ENCODE measurements around the gene IKZF3. TPM values are rescaled to one million over a fixed set of nuclear protein-coding genes. Genes with fewer than 3 reads are reported as not detected.
A peak's percentile ranks its signal among the peaks of the same experiment; 100 is the strongest.
"Not testable (repeated sequence)": the region's sequence is repeated elsewhere in the genome, so short reads cannot be mapped to it uniquely, and the experiment has no call there.

IKZF3 gene
- total RNA-seq, 1 donor from 2014 or later: 8.2 TPM

DNA sequence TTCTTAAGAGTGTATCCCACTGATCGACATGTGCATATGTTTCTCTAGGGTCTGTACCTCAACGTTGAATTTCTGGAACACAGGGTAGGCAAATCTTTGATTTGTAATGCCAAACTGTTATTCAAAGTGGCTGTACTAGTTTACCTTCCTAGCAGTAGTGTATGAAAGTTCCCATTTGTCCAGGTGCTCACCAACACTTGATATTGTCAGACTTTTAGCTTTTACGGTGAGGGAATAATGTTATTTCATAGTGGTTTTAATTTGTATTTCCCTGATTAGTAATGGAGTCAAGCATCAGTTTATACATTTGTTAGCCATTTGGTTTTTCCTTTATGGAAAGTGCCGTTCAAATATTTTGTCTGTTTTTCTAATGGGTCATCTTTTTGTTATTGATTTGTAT lies 34.0 kb upstream of the IKZF3 start:
- Histone ChIP-seq H3K4me3 (no peak overlapping the region), H3K4me1 (no peaks in the 10 kb centered on the region), H3K27me3 (no peaks in the 10 kb centered on the region), H3K9me3 (no peaks in the 10 kb centered on the region), H3K36me3 (no peaks in the 10 kb centered on the region), H3K27ac (no peak overlapping the region)
- DNase-seq: no peak
- ATAC-seq: no peak
- TF ChIP-seq, protein P1, sequence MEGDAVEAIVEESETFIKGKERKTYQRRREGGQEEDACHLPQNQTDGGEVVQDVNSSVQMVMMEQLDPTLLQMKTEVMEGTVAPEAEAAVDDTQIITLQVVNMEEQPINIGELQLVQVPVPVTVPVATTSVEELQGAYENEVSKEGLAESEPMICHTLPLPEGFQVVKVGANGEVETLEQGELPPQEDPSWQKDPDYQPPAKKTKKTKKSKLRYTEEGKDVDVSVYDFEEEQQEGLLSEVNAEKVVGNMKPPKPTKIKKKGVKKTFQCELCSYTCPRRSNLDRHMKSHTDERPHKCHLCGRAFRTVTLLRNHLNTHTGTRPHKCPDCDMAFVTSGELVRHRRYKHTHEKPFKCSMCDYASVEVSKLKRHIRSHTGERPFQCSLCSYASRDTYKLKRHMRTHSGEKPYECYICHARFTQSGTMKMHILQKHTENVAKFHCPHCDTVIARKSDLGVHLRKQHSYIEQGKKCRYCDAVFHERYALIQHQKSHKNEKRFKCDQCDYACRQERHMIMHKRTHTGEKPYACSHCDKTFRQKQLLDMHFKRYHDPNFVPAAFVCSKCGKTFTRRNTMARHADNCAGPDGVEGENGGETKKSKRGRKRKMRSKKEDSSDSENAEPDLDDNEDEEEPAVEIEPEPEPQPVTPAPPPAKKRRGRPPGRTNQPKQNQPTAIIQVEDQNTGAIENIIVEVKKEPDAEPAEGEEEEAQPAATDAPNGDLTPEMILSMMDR (IDR thresholded peaks at IDR 0.05): no peak
- intact Hi-C loops (cut with DNase I): no loop called here

DNA sequence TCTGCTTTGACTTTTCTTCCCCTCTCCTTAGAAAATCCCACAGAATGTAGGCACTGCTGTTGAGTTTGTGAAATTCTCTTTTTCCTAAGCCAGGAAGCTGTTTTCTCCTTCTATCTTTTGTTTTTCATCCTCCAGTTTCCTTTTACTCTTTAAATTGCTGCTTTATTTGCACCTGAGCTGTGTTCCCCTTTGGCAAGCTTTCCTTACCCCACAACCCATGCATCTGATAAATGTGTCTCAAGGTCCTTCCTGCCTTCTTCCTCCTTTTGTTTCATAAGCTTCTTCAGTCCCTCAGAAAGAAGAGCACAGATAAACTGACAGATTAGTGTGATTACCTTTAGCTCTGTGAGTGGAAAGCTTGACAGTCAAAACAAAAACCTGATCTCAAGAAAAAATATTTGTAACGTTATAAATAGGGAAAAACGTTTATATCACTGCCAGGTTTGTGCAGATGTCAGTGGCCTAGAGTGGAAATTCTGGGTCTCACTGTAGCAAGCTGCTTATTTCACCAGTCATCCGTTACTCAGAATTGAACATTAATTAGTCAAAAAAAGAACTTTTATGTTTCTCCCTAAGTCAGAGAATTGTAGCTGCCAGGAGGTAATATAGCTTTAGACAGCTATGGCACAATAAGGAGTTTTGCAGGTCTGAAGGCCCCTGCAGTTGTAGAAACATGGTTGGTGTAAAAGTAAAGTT lies 30.7 kb upstream of the IKZF3 start:
- H3K27ac ChIP-seq: no peak overlapping the region
- no peaks in the 10 kb centered on the region for H3K36me3 ChIP-seq
- ATAC-seq: no peak
- TF ChIP-seq, protein P1 (IDR thresholded peaks at IDR 0.05): no peak
- H3K9me3 ChIP-seq: no peaks in the 10 kb centered on the region
- H3K4me1 ChIP-seq: no peaks in the 10 kb centered on the region
- H3K27me3 ChIP-seq: peaks cover 5% of the 10 kb centered on the region
- intact Hi-C loops (cut with DNase I): no loop called here
- DNase-seq: no peak
- H3K4me3 ChIP-seq: no peak overlapping the region

DNA sequence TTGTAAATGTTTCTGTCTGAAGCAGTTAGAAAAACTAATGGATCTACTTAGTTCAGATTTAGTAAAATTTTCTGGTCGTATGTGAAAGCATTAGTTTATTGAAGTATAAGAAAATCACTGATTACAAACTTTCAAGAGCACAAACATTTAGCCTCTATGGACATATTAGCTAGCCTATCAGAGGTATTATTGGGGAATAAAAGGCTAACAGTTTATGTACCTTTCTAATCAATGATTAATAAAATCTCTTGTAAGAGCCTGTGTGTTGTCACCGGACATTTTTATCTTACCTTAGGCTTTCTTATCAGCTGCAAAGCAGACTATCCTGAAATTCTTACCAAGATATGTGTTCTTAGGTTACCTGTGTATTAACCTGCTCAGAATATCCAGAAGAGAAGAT lies 25.1 kb upstream of the IKZF3 start:
- Histone ChIP-seq H3K4me3 (no peak overlapping the region), H3K9me3 (no peaks in the 10 kb centered on the region), H3K27me3 (peaks cover 11% of the 10 kb centered on the region), H3K4me1 (no peaks in the 10 kb centered on the region), H3K27ac (no peak overlapping the region), H3K36me3 (no peaks in the 10 kb centered on the region)
- TF ChIP-seq, protein P1 (IDR thresholded peaks at IDR 0.05): no peak
- no peak for ATAC-seq
- no peak for DNase-seq
- intact Hi-C loops (cut with DNase I): no loop called here

DNA sequence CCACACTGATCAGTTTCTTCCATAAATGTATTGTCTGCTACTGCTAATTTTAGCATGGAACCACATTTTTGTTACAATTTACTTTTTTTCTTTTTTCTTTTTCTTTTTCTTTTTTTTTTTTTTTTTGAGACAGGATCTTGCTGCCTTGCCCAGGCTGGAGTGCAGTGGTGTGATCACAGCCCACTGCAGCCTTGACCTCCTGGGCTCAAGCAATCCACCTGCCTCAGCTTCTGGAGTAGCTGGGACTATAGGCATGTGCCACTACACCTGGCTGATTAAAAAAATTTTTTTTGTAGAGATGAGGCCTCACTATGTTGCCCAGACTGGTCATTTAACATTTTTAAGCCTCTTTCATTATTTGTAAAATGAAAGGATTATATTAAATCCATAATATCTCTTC lies 23.0 kb upstream of the IKZF3 start:
- Histone ChIP-seq H3K4me1 (no peaks in the 10 kb centered on the region), H3K27ac (no peak overlapping the region), H3K36me3 (no peaks in the 10 kb centered on the region), H3K9me3 (no peaks in the 10 kb centered on the region), H3K27me3 (peaks cover 10% of the 10 kb centered on the region), H3K4me3 (no peak overlapping the region)
- TF ChIP-seq, protein P1 (IDR thresholded peaks at IDR 0.05): no peak
- ATAC-seq (no peak), DNase-seq (no peak)
- intact Hi-C loops (cut with DNase I): no loop called here

DNA sequence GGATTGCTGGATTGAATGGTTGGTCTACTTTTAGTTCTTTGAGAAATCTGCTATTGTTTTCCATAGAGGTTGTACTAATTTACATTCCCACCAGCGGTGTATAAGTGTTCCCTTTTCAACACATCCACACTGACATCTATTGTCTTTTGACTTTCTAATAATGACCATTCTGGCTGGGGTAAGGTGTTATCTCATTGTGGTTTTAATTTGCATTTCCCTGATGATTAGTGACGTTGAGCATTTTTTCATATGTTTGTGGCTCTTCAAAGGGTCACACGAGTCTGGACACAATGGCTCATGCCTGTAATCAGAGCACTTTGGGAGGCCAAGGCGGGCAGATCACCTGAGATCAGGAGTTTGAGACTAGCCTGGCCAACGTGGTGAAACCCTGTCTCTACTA lies 22.0 kb upstream of the IKZF3 start:
- ATAC-seq; H3K9me3 ChIP-seq; H3K36me3 ChIP-seq; H3K4me1 ChIP-seq; H3K4me3 ChIP-seq; H3K27ac ChIP-seq; H3K27me3 ChIP-seq; intact Hi-C loops (cut with DNase I); DNase-seq: not testable (repeated sequence)

DNA sequence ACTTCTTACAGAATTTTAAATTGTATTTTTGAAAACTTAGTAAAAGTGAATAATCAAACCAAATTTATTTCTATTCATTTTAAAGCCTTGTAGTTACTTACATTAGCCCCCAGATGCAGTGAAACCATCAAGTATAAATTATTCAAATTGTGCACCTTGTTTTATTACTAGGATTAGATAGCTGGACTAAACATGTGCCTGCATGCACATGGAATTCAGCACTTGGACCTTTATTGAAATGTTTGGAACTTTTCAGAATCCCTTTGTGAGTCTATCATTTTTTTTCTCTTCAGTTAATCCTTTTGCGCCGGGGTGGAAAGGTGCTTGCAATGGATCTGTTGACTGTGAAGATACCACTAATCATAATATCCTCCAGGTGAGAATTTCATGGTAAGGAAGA lies 8.6 kb upstream of the IKZF3 start:
- ATAC-seq (no peak), DNase-seq (no peak)
- no peak overlapping the region for H3K27ac ChIP-seq
- H3K36me3 ChIP-seq: no peaks in the 10 kb centered on the region
- H3K27me3 ChIP-seq: peaks cover 10% of the 10 kb centered on the region
- TF ChIP-seq, protein P1 (IDR thresholded peaks at IDR 0.05): peak; percentile 31
- H3K9me3 ChIP-seq: no peaks in the 10 kb centered on the region
- intact Hi-C loops (cut with DNase I): no loop called here
- H3K4me1 ChIP-seq: no peaks in the 10 kb centered on the region
- H3K4me3 ChIP-seq: no peak overlapping the region

Data from upper lobe of right lung (tissue), 1 donor.